ENCODE measurements around the gene ACTL10.

Gene ACTL10

GRCh38 chr20:33626190-33626589, 40.6 kb upstream of the ACTL10 start:
- TF ChIP-seq TAF1 (IDR thresholded peaks at IDR 0.05; ENCODE audit: borderline replicate concordance, insufficient read depth, low read length) = no peak
- no peak for TF ChIP-seq FOXP2 (optimal IDR thresholded peaks at IDR 0.05; ENCODE audit: borderline replicate concordance, extremely low read depth, extremely low read length, insufficient read depth)
- no peak for TF ChIP-seq POLR2AphosphoS5 (IDR thresholded peaks at IDR 0.05; ENCODE audit: low read depth, low read length)
- no peak for TF ChIP-seq SIN3A (IDR thresholded peaks at IDR 0.05; ENCODE audit: borderline replicate concordance, insufficient read depth, low read length)
- no peak for TF ChIP-seq REST (IDR thresholded peaks at IDR 0.05; ENCODE audit: insufficient read depth in 1 of 2, low read depth in 2 of 2, low read length in 2 of 2)

DNA sequence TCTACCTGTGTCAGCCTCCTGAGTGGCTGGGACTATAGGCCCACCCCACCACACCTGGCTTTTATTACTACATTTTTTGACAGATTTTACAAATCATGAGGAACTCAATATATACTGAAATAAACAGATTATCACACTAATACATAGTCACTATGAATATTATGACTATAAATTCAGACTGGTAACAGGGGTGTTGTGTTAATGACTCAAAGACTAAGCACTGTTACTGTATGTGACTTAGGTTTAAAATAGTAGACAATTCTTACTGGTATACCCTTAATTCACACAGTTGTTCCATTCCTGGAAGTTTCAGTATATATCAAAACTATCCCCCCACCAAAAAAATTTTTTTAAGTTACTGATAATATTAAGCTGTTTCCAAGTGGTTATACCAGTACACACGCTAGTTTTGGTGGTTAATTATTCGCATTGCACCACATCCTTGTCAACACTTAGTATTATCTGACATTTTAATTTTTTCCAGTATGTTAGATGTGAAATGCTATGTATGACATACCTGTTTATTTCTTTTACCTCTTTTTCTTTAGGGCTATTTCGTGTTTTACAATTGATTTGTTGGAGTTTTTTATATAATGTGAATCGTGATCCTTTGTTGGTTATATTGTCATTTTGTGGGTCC, 39.0 kb upstream of the ACTL10 start:
- TF ChIP-seq POLR2AphosphoS5 (IDR thresholded peaks at IDR 0.05; ENCODE audit: low read depth, low read length) (no peak), SIN3A (IDR thresholded peaks at IDR 0.05; ENCODE audit: borderline replicate concordance, insufficient read depth, low read length) (no peak), TAF1 (IDR thresholded peaks at IDR 0.05; ENCODE audit: borderline replicate concordance, insufficient read depth, low read length) (no peak), REST (IDR thresholded peaks at IDR 0.05; ENCODE audit: insufficient read depth in 1 of 2, low read depth in 2 of 2, low read length in 2 of 2) (no peak), FOXP2 (optimal IDR thresholded peaks at IDR 0.05; ENCODE audit: borderline replicate concordance, extremely low read depth, extremely low read length, insufficient read depth) (no peak)

DNA sequence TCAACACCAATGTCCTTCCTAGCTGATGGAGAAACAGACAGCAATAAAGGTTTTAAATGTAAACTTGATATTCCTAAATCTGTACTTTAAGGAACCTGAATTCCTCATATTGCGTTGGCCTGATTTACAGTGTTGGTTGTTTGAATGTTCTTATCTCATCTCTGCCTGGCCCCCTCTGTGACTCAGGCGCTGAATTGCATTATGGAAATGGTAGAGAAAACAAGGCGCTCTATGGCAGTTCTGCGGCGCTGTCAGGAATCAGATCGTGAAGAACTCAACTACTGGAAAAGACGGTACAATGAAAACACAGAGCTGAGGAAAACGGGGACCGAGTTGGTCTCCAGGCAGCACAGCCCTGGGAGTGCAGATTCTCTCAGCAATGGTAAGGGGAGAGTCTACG, 37.2 kb upstream of the ACTL10 start:
- no peak for TF ChIP-seq FOXP2 (optimal IDR thresholded peaks at IDR 0.05; ENCODE audit: borderline replicate concordance, extremely low read depth, extremely low read length, insufficient read depth)
- no peak for TF ChIP-seq REST (IDR thresholded peaks at IDR 0.05; ENCODE audit: insufficient read depth in 1 of 2, low read depth in 2 of 2, low read length in 2 of 2)
- no peak for TF ChIP-seq TAF1 (IDR thresholded peaks at IDR 0.05; ENCODE audit: borderline replicate concordance, insufficient read depth, low read length)
- TF ChIP-seq SIN3A (IDR thresholded peaks at IDR 0.05; ENCODE audit: borderline replicate concordance, insufficient read depth, low read length) = no peak
- no peak for TF ChIP-seq POLR2AphosphoS5 (IDR thresholded peaks at IDR 0.05; ENCODE audit: low read depth, low read length)

DNA sequence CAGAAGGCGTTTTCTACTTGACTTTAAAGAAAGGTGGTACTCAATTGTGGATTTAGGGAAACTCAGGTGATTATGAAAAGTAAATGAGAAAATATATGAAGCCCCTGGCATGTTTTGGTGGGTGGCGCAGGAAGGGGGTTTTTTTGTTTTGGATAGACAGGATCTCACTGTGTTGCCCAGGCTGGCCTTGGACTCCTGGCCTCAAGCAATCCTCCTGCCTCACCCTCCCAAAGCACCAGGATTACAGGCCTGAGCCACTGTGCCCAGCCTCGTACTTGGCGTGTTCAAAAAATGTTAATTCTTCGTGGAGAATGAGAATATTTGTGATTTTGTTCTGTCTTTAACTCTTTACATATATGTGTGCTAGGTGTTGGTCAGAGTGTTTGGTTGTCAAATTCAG, 36.8 kb upstream of the ACTL10 start:
- no peak for TF ChIP-seq FOXP2 (optimal IDR thresholded peaks at IDR 0.05; ENCODE audit: borderline replicate concordance, extremely low read depth, extremely low read length, insufficient read depth)
- no peak for TF ChIP-seq REST (IDR thresholded peaks at IDR 0.05; ENCODE audit: insufficient read depth in 1 of 2, low read depth in 2 of 2, low read length in 2 of 2)
- TF ChIP-seq TAF1 (IDR thresholded peaks at IDR 0.05; ENCODE audit: borderline replicate concordance, insufficient read depth, low read length) = no peak
- TF ChIP-seq SIN3A (IDR thresholded peaks at IDR 0.05; ENCODE audit: borderline replicate concordance, insufficient read depth, low read length) = no peak

DNA sequence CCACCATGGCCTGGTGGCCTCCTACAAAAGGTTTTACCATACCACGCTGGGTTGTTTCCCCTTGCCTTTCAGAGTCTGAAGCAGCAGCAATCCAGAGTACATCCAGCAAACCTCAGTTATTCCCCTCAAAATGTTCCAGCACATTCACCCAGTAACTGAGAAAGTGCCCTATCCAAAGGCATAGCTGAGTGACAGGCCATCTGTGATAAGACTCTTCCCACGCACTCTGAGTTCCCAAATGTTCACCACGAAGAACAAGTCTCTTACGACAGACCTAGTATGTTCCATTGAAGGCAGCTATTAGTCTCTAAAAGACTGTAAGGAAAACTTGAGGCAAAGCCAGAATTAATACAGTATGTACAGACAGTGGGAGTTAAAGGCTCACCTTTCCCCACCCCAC, 36.2 kb upstream of the ACTL10 start:
- TF ChIP-seq FOXP2 (optimal IDR thresholded peaks at IDR 0.05; ENCODE audit: borderline replicate concordance, extremely low read depth, extremely low read length, insufficient read depth) (no peak), TAF1 (IDR thresholded peaks at IDR 0.05; ENCODE audit: borderline replicate concordance, insufficient read depth, low read length) (no peak), POLR2AphosphoS5 (IDR thresholded peaks at IDR 0.05; ENCODE audit: low read depth, low read length) (no peak), REST (IDR thresholded peaks at IDR 0.05; ENCODE audit: insufficient read depth in 1 of 2, low read depth in 2 of 2, low read length in 2 of 2) (no peak), SIN3A (IDR thresholded peaks at IDR 0.05; ENCODE audit: borderline replicate concordance, insufficient read depth, low read length) (no peak)
